HG03378 (cell line): ENCODE measurements around the gene NKTR.

ENCODE experiments used
- ATAC-seq: cut with Tn5 transposase; IDR thresholded peaks from one replicate; pipeline ENCODE4 v1.9.1; 2021; ENCODE audit warnings: mild to moderate bottlenecking, moderate library complexity; ENCODE audit not compliant: unreplicated experiment

NKTR gene

DNA sequence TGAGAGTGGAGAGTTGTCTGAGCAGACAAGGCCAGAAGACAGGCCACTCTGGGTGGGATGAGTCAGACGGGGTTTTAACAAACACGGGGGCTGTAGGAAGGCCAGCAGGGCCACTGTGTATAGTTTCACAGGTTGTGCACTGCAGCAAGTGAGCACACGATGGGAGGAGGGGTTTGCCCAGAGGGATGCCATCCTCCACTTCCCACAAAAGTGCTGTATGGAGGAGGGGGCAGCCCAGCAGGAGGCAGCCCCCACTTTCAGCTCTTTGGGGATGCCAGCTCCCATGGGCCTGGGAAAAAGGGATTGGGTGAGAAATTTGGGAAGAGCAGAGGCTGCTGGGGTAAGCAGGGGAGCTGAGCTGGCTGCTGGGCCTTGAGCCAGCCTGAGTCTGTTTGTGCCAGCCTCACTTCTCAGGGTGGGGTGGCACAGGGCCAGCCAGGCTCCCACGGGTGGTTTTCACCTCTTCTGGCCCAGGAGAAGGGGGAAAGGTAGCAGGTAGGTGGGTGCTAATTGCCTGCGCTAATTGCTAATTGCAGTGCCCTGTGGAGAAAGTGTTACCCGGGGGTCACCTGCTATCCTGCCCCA, 59.7 kb downstream of the NKTR start:
- ATAC-seq: no peak

DNA sequence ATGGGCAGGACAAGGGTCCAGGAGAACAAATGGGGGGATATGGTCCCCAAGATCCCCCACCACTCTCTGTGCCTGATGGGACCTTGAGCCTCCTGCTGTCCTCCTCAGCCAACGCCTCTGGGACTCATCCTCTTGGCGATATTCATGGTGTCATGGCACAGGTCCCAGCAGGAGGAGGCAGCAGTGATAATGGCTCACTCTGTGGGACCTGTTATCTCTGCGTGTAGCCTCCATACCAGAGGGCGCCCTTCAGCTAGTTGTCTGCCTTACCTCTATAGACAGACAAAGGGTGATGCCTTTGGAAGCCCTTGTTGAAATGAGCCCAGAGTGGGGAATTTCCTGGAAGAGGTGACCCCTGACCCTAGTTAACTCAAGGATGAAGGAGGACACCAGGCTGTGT, 60.4 kb downstream of the NKTR start:
- no peak for ATAC-seq

DNA sequence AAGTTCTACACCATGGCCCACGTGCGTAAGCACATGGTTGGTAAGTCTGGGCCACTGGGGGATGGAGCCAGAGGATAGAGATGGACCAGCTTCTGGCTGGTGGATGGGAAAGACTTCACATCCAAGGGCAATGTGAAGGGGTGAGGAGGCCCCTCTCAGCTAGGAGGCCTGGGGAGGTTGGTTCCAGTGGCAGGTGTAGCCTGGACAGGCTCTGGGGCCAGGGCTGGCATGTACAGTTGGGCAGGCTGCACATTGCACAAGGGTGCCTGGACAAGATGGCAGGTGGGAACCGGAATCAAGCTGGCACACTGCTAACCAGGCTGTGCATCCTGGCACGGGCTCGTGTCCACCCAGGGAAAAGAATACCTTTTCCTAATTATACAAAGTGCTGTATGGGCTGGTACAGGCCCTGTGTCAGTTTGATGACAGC, 61.1 kb downstream of the NKTR start:
- ATAC-seq: no peak

DNA sequence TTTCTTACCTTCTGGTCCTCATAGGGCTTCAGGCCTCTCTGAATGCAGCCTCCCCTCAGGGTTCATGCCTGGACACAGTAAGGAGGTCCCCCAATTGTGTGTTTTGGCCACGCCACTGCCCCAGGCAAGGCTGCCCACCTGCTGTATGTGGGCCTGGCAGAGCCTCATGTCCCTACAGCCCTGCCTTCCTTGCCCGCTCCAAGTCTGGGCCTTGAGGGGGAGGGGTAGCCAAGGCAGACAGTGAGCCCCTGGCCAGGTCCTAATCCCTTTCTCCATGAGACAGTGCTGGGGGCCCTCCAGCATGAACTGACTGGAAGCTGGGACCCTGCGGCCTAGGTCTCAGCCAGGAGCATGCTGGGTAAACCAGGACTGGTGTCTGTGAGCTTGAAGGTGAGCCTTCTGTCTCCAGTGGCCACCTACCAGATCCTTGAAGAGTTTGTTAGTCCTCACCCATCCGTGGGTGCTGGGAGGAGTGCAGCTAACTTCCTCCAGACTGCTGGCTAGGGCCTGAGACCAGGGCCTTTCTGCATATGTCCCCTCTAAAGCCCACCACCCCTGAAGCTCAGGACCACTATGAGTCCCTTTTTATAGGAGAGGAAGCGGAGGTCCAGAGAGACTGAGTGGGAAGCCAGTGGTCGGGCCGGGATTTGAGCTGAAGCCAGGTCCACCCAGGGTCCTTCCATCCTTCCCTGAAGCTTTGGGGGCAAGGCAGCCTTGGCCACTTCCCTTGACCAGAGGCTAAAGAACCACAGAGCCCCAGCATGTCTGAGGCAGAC, 61.7 kb downstream of the NKTR start:
- no peak for ATAC-seq

DNA sequence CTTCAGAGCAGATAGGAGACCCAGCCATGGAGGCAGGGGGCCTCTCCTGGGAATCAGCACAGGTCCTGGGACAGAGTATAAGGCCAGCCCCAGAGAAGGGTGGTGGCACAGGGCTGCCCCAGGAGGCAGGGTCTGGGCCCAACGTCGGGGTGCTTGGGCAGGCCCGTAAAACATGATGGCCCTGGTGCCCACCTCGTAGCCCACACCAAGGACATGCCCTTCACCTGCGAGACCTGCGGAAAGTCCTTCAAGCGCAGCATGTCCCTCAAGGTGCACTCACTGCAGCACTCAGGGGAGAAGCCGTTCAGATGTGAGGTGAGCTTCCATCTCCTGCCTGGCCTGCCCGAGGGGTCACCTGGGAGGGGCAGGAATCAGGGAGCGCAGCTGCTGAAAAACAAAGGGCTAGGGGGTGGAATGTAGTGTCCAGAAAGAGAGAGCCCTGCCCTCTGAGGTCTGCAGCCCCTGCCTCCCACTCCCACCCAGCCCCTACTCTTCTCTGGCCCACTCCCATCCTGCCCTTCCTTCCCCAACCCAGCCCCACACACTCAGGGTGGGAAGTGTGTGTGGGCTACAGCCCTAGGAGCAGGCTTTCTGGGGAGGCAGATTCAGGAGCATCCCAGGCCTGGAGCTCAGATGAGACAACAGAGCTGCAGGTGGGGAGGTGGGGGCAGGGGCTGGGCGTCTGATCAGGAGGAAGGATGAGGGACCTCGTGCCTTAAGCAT, 62.5 kb downstream of the NKTR start:
- no peak for ATAC-seq

DNA sequence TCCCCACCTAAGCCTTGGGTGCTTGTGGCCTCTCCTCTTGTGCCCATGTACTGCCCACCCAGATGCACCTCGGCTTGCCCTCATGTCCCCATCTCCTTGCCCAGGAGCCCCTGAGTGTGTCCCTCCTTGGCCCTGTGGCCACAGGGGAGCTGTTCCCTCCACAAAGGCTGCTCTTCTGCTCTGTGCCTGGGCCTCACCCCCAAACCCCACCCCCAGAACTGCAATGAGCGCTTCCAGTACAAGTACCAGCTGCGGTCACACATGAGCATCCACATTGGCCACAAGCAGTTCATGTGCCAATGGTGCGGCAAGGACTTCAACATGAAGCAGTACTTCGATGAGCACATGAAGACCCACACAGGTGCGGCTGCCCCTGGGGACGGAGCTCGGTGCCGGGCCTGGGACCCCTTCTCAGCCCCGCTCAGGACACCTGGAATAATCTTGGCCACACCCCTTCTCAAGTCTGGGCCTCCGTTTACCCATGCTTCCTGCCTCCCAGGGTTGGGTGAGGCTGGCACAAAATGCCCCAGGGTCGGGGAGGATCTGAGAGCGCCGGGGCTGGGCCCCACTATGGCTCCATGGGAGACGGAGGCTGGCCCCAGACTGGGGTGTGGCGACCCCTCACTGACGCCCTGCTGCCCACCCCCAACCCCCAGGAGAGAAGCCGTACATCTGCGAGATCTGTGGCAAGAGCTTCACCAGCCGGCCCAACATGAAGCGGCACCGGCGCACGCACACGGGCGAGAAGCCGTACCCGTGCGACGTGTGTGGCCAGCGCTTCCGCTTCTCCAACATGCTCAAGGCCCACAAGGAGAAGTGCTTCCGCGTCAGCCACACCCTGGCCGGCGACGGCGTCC, 63.3 kb downstream of the NKTR start:
- no peak for ATAC-seq

DNA sequence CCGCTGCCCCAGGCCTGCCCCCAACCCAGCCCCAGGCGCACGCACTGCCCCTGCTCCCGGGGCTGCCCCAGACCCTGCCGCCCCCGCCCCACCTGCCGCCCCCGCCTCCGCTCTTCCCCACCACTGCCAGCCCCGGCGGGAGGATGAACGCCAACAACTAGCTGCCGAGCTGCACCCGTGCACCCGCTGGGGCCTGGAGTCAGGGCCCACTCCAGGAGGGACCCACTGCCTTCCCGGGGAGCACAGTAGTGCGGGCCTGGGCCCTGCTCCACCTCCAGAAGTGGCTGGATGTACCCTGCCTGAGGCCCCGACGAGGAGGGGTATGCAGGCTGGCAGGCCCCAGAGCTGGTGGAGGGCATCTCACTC, 63.9 kb downstream of the NKTR start:
- no peak for ATAC-seq

DNA sequence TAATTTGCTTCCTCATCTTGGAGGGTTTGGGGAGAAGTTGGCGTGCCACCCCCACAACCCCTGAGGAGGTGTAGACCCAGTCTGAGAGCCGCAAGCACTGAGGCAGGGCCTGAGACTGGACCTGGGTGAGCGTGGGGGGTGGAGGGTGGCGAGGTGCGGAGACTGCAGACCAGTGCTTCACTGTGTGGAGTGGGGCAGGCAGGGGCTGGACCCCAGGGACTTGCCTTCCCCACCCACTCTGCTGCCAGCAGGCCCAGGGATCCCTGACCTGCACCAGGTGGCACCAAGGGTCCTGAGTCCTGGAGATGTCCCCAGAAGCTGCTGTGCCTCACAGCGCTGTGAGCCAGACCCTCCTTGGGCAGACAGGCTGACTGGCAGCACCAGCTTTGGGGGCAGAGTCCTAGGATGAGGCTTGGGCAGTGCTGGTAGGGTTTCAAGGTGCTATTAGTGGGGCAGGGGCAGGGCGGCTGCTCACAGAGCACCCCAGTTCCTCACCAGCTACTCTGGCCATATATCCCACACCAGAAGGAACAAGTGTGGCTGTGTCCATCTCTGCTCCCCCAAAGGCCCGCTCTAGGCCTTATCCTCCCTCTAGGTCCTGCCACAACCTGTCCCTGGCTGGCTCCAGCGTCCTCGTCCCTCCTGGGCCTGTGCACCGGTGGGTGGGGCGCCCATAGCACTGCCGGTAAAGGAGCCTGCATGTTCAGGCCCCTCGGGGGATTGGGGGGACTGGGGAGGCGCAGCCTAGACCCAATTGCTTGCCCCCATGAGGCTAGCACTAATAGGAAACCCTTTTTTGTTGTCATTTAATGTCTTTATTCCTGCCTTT, 64.8 kb downstream of the NKTR start:
- no peak for ATAC-seq

DNA sequence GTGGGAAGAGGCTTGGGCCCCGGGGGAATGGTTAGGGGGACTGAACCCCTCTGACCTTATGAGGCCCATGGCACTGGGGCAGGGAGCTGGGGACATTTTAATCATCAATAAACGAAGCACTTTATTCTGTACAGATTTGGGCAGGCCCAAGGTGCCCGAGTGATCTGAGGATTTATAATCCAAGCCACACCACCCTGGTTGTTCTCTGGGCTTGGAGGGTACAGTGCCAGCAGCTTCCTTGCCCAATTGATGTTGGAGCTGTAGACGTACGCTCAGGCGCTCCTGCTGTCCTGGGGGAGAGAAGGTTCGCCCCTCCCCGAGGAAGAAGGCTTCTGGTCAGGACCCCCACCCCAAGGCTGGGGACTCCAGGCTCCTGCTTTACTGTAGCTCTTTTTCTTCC, 65.5 kb downstream of the NKTR start:
- ATAC-seq: no peak

DNA sequence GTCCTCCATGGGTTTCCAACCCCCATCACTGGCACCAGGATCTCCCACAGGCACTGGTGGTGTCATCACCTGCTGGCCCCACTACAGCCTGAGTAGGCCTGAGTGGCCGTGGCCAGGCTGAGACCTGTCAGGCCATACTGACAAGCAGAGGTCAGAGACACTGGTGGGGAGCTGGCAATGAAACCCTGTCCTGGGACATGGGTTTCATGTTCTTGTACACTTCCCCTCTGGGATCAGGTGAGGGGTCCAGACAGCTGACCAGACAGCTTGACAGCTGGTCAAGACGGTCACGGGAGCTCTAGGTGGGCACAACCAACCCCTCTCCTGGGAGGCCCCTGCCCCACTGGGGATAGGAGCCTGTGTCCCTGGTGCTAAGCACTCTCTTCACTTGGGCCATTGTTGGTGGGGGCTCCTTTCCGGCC, 66.1 kb downstream of the NKTR start:
- ATAC-seq: no peak

DNA sequence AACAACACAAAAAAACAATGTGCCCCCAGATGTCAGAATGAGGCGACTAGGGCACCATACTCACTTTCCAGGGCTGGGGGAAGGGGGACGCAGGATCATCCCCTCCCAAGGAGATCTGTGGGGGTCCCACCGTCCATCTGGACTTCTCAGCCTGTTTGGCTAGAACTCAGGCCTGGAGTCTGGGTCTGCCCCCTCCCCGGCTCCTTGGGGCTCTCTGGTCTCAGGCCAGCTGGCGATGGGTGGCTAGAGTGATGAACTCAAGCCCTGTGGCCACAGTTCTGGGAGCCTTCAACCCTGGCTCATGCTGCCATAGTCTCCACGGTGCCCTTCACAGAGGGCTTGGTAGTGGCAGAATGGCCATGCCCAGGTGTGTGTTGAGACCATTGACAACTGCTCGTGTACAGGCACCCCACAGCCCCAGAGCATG, 66.6 kb downstream of the NKTR start:
- no peak for ATAC-seq

DNA sequence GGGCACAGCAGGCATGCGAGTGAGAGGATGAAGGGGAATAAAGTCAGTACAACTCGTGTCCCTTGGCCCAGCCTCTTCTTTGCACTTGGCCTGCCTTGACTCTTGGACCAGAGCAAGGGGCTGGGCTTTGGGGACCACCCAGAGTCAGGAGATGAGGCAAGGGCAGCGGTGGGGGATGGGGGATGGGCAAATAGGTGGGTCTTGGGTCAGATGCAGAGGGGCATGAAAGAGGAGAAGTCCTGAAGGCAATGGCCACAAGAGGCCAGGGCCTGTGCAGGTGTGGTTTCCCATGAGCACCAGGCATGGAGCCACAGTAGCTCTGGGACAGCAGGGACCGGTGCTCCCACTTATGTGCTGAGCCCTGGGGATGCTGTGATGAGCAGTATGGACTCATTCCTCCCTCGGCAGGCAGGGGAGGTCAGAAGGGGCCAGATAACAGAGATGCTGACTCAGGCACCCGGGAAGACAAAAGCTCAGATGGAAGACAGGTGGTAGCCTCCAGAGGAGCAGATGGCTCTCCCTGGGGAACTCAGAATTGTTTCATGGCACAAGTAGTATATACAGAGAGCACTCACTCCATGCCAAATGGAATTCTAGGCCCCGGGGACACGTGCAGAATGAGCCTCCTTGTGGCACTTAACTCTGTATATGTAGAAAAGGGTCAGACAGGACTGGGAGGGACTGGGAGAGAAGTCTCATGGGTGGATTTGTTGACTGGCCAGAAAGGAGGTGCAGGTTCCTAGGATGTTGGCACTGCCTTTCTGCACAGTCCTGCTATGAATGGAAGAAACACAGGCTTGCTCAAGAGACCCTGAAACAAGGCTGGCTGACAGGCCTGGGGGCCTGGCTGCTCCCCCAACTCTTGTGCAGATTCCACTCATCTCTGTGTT, 67.3 kb downstream of the NKTR start:
- ATAC-seq: no peak

DNA sequence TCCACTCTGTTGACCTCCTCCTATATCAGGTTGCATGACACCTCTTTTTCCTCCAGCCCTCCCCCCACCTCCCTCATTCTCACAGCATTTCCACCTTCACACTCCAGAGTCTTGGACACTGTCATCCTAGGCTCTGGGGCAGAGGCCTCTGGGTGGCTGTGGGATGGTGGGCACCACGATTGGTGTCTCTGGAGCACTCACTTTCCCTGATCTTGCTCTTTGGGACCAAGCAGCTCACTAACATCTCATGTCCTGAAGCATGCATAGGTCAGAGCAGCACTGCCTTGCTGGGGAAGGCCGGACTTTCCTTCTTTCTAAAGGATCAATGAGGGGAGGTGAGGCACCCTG, 67.9 kb downstream of the NKTR start:
- no peak for ATAC-seq

DNA sequence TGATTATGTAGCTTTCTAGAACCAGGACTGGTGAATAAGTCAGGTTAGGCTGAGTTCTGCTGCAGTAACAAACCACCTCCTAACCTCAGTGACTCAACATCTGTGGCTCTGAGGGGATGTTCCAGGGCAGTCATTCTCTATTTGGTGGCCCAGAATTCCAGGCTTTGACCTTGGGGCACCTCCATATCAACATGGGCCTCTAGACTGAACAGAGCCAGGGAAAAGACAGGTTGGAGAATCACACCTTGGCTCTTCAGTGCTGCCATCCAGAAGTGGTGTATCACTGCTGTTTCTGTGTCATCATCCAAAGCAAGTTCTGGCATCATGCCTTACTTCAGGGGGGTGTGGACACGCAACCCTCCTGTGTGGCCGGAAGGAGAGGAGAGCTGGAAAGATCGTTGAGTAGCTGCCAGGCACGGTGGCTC, 68.3 kb downstream of the NKTR start:
- ATAC-seq: no peak

DNA sequence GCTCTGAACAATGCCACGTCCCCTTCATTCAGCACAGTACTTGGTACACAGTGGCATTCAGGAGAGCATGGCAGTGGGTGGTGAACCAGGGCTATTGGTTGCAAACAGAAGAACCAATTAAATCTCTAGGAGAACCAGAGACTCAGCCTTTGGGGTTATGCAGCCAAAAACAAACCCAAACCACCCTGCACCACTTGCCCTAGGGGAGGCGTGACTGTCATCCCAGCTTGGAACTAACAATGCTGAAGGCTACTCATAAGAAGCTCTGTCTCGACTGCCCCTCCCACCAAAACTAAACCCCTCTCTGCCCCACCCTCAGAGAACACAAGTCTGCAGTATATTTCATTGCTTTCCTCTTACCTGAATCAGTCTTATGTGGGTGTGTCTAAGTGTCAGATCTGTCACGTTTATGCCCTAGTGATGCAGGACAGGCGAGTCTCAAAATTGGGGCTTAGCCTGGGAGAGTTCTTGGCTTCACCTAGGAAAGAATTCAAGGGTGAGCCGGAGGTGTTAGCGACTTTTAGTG, 69.6 kb downstream of the NKTR start:
- no peak for ATAC-seq

DNA sequence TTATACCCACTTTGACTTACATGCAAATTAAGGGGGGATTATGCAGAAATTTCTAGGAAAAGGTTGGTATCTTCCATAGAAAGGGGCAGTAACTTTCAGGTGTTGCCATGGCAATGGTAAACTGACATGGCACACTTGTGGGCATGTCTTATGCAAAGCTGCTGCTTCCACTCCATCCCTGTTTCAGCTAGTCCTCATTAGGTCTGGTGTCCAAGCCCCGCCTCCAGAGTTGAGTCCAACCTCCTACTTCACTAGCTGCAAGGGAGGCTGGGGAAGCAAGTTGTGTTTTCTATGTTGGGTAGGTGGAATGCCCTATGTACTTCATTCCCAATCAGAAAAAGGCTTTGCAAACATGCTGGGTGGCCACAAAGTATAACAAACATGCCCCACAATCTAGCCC, 70.2 kb downstream of the NKTR start:
- ATAC-seq: no peak

DNA sequence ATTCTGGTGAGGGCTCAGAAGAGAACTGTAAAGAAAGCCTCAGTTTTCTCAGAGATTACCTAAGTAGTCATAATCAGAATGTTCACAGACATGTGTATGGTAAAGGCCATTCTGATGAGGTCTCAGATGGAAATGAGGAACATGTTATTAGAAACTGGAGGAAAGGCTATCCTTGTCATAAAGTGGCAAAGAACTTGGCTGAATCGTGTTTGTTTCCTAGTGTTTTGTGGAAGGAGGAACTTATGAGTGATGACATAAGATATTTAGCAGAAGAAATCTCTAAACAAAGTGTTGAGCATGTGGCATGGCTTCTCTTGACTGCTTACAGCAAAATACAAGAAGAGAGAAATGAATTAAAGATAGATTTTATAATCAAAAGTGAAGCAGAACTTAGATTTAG, 72.0 kb downstream of the NKTR start:
- ATAC-seq: no peak

DNA sequence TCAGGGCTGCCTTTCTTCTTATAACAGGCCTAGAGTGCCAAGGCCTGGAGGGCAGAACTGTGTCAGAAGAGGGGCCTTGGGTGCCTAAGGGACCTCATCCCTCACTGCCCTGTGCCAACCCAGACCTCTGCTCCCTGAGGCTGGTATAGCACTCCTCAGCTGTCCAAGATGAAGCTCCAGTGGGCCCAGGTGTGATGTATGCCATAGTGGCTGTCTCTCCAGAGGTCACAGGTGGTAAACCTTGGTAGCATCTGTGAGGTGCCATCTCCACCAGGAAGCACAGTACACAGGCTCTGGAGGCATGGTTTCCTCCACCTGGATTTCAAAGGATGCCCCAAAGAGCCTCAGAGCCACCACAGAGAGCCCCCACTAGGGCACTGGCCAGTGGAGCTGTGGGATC, 72.6 kb downstream of the NKTR start:
- no peak for ATAC-seq

DNA sequence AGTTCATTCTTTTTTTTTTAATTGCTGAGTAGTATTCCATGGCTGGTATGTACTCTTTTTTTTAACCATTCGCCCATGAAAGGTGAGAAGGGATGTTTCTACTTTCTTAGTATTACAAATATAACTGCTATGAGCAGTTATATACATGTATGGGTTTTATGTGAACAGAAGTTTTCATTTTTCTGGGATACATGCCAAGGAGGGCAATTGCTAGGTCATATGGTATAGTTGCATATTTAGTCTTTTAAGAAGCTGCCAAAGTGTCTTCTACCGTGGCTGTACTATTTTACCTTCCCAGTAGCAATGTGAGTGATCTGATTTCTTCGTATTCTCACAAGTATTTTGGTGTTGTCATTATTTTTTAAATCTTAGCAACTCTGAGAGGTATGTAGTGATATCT, 73.7 kb downstream of the NKTR start:
- no peak for ATAC-seq
